GM19043 (cell line): ENCODE results near the gene RASGRP4.
"Not testable (repeated sequence)": the region's sequence is repeated elsewhere in the genome, so short reads cannot be mapped to it uniquely, and the experiment has no call there.

ENCODE experiments used
- ATAC-seq: cut with Tn5 transposase; IDR thresholded peaks from one replicate; pipeline ENCODE4 v1.9.1; 2021; ENCODE audit warnings: low read depth; ENCODE audit not compliant: unreplicated experiment

The RASGRP4 gene

GRCh38 chr19:38375098-38375493 lies 50.9 kb downstream of the RASGRP4 start:
- no peak for ATAC-seq

GRCh38 chr19:38374332-38375097 lies 51.5 kb downstream of the RASGRP4 start, which contains the start of gene PSMD8:
TSS of gene PSMD8 (plus strand) at chr19:38374571. CDS start at chr19:38374602, 31 bp downstream.
- peak; percentile 95 for ATAC-seq

- ATAC-seq: no peak
Measured at GRCh38 chr19:38373907-38374331, 52.1 kb downstream of the RASGRP4 start.

GRCh38 chr19:38371081-38371480 lies 54.9 kb downstream of the RASGRP4 start:
- no peak for ATAC-seq

GRCh38 chr19:38370299-38370698 lies 55.7 kb downstream of the RASGRP4 start:
- ATAC-seq: no peak

GRCh38 chr19:38369584-38369983 lies 56.4 kb downstream of the RASGRP4 start:
- no peak for ATAC-seq

- ATAC-seq: no peak
Measured at GRCh38 chr19:38367041-38367440, 59.0 kb downstream of the RASGRP4 start.

- not testable (repeated sequence) for ATAC-seq
Measured at GRCh38 chr19:38362946-38363688, 62.9 kb downstream of the RASGRP4 start.

GRCh38 chr19:38362076-38362945 lies 63.7 kb downstream of the RASGRP4 start:
- ATAC-seq: no peak

- ATAC-seq: no peak
Measured at GRCh38 chr19:38361633-38362075, 64.4 kb downstream of the RASGRP4 start.

- ATAC-seq: no peak
Measured at GRCh38 chr19:38360839-38361631, 65.0 kb downstream of the RASGRP4 start.

GRCh38 chr19:38360351-38360750 lies 65.7 kb downstream of the RASGRP4 start:
- no peak for ATAC-seq

- no peak for ATAC-seq
Measured at GRCh38 chr19:38359242-38360021, 66.6 kb downstream of the RASGRP4 start.
